Upper lobe of left lung (tissue), 6 donors: ENCODE measurements around the gene C16orf54. TPM values are rescaled to one million over a fixed set of nuclear protein-coding genes. Genes with fewer than 3 reads are reported as not detected.

Source experiments
- ATAC-seq, 2 donors: fragments of 200-7000 bp; cut with Tn5 transposase; one replicate each; pipeline ENCODE4 v1.9.1; 2022; ENCODE audit warnings: mild to moderate bottlenecking in 2 of 2, moderate library complexity in 2 of 2; ENCODE audit not compliant: low FRiP score in 2 of 2
- DNase-seq, 2 donors: peaks; one replicate each; pipeline ENCODE4 v3.0.0-alpha.2; 2019 to 2020
- H3K27ac ChIP-seq, 4 donors: fragments of 200-600 bp; sonication (generic); one replicate each; pipeline ENCODE4 v1.5.1; 2016 to 2019
- H3K27me3 ChIP-seq, 4 donors: fragments of 200-600 bp; sonication (generic); one replicate each; pipeline ENCODE4 v1.5.1; 2017 to 2019
- H3K36me3 ChIP-seq, 4 donors: fragments of 200-600 bp; sonication (generic); one replicate each; pipeline ENCODE4 v1.5.1; 2016 to 2019
- H3K4me1 ChIP-seq, 4 donors: fragments of 200-600 bp; sonication (generic); one replicate each; pipeline ENCODE4 v1.5.1; 2018 to 2019
- H3K4me3 ChIP-seq, 4 donors: fragments of 200-600 bp; sonication (generic); one replicate each; pipeline ENCODE4 v1.5.1; 2017 to 2019; ENCODE audit warnings: mild to moderate bottlenecking in 2 of 4, moderate library complexity in 1 of 4
- H3K9me3 ChIP-seq, 4 donors: fragments of 200-600 bp; sonication (generic); one replicate each; pipeline ENCODE4 v1.5.1; 2018 to 2019
- EP300 ChIP-seq, 4 donors: sonication (generic); formaldehyde crosslinking; IDR thresholded peaks; one replicate each; pipeline ENCODE4 v1.5.1; 2017; ENCODE audit warnings: antibody characterized with exemption in 4 of 4, control low read depth in 2 of 4
- POLR2A ChIP-seq, 4 donors: fragments of 450-650 bp; IDR thresholded peaks; one replicate each; pipeline ENCODE4 v1.5.1; 2016 to 2017; ENCODE audit warnings: antibody characterized with exemption in 4 of 4, mild to moderate bottlenecking in 2 of 4
- POLR2AphosphoS5 ChIP-seq, 2 donors: sonication (generic); formaldehyde crosslinking; IDR thresholded peaks; one replicate each; pipeline ENCODE4 v1.5.1; 2017; ENCODE audit warnings: antibody characterized with exemption in 2 of 2
- WGBS, 2 donors: methylation state at CpG; one replicate each; pipeline ENCODE4 v1.1.5; 2017 to 2018; 5-methylcytosine and 5-hydroxymethylcytosine counted together
- total RNA-seq, 6 donors: library from RNA; depleted of rRNA in 4 of 6; stranded (reverse); fragments of >200 nt in 4 of 6; gene quantifications; one replicate each; pipeline versions ENCODE4 v1.1.0 to v1.2.1, GENCODE V29; 2016 to 2021
- TF ChIP-seq, protein P1 (sequence below), 6 experiments: fragments of 450-650 bp in 4 of 6; fragments of 200-600 bp in 2 of 6; sonication (generic) in 2 of 6; IDR thresholded peaks; one replicate each; pipeline ENCODE4 v1.5.1; 2016 to 2019; ENCODE audit warnings: antibody characterized with exemption in 6 of 6
- donor health status: DM: no; HTN: no; CAD: no; lungs with moderate emphysema.
- donor health status: DM: no; HTN: yes; CAD: no; lungs with severe emphysema.

C16orf54 gene
- total RNA-seq, 6 donors from 2014 or later = 2.4 to 17.3 (median 7.5) TPM

DNA sequence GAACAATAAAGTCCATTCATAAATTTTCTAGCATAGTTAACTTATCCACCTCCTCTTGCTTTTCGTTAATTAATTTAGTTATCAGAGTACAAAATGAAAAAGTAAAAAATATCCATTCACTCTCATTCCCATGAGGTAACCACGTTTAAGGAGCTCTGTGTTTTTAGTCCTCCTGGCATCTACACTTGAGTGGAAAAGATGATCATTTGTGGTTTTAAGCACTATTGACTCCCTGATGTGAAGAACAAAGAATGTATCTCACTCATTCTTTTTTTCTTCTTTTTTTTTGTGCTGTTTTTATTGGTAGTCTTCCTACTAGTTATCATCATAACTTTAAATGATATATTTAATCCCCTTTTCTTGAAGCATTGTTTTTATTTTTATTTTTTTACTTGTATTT is 40.8 kb downstream of the C16orf54 start:
- peaks cover under 1 to 7% (median 1%) of the 10 kb centered on the region in 4 donors for H3K4me1 ChIP-seq
- no peaks in the 10 kb centered on the region for H3K27me3 ChIP-seq
- ATAC-seq (no peak), DNase-seq (no peak)
- WGBS, 2 donors = 70 to 71% methylated on average over 2 of the region's 2 CpGs
- H3K27ac ChIP-seq = no peak overlapping the region
- H3K9me3 ChIP-seq = no peaks in the 10 kb centered on the region
- H3K4me3 ChIP-seq = no peak overlapping the region
- TF ChIP-seq EP300 (IDR thresholded peaks at IDR 0.05) (no peak), POLR2AphosphoS5 (IDR thresholded peaks at IDR 0.05) (no peak), POLR2A (IDR thresholded peaks at IDR 0.05) (no peak)
- TF ChIP-seq, protein P1, sequence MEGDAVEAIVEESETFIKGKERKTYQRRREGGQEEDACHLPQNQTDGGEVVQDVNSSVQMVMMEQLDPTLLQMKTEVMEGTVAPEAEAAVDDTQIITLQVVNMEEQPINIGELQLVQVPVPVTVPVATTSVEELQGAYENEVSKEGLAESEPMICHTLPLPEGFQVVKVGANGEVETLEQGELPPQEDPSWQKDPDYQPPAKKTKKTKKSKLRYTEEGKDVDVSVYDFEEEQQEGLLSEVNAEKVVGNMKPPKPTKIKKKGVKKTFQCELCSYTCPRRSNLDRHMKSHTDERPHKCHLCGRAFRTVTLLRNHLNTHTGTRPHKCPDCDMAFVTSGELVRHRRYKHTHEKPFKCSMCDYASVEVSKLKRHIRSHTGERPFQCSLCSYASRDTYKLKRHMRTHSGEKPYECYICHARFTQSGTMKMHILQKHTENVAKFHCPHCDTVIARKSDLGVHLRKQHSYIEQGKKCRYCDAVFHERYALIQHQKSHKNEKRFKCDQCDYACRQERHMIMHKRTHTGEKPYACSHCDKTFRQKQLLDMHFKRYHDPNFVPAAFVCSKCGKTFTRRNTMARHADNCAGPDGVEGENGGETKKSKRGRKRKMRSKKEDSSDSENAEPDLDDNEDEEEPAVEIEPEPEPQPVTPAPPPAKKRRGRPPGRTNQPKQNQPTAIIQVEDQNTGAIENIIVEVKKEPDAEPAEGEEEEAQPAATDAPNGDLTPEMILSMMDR (IDR thresholded peaks at IDR 0.05) = no peak
- no peaks in the 10 kb centered on the region for H3K36me3 ChIP-seq

DNA sequence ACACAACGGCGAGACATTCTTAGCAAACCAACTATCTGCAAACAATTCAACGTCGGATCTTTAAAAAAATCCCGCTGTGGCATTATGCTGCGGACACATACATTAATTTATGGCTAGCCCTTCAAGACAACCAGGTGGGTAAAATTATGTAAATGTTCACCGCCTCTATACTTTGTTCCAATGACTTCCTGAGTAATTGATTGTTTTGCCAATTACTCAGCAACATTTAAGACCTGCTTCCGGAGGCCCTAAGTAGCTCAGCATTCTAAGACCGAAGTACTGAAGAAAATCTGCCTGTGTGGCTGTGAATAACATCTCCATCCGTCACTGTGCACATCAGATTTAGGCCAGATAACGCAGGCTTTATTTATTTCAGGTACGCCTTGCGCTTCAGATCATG is 43.5 kb downstream of the C16orf54 start:
- TF ChIP-seq EP300 (IDR thresholded peaks at IDR 0.05) (no peak), POLR2AphosphoS5 (IDR thresholded peaks at IDR 0.05) (no peak), POLR2A (IDR thresholded peaks at IDR 0.05) (no peak)
- TF ChIP-seq, protein P1 (IDR thresholded peaks at IDR 0.05) = no peak
- no peak for ATAC-seq
- WGBS, 2 donors = 53 to 68% methylated on average over 13 of the region's 13 CpGs
- no peak for DNase-seq
- Histone ChIP-seq H3K36me3 (no peaks in the 10 kb centered on the region), H3K4me1 (peaks cover 0 to 6% (median 1%) of the 10 kb centered on the region in 4 donors), H3K27ac (peak overlapping the region in 1 of 4 donors; percentile 64), H3K27me3 (no peaks in the 10 kb centered on the region), H3K9me3 (no peaks in the 10 kb centered on the region), H3K4me3 (no peak overlapping the region)

DNA sequence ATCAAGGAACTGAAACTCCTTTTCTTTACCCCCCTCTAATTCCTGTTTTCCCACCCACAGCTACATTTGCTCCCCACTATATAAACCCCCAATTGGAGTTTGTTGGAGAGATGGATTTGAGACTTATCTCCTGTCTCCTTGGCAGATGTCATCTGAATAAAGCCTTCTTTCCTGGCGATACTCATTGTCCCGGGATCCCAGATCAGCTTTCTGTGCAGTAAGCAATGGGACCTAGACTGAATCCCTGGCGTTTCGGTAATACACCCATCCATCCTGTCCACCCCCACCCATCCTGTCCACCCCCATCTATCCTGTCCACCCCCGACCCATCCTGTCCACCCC is 44.6 kb downstream of the C16orf54 start:
- no peak for TF ChIP-seq POLR2A (IDR thresholded peaks at IDR 0.05)
- TF ChIP-seq EP300 (IDR thresholded peaks at IDR 0.05) = no peak
- H3K36me3 ChIP-seq = no peaks in the 10 kb centered on the region
- 75 to 79% methylated on average over 5 of the region's 5 CpGs for WGBS, 2 donors
- no peak for ATAC-seq
- no peaks in the 10 kb centered on the region for H3K9me3 ChIP-seq
- H3K27me3 ChIP-seq = no peaks in the 10 kb centered on the region
- H3K27ac ChIP-seq = no peak overlapping the region
- H3K4me3 ChIP-seq = no peak overlapping the region
- H3K4me1 ChIP-seq = peaks cover 0 to 6% (median 1%) of the 10 kb centered on the region in 4 donors
- no peak for DNase-seq

DNA sequence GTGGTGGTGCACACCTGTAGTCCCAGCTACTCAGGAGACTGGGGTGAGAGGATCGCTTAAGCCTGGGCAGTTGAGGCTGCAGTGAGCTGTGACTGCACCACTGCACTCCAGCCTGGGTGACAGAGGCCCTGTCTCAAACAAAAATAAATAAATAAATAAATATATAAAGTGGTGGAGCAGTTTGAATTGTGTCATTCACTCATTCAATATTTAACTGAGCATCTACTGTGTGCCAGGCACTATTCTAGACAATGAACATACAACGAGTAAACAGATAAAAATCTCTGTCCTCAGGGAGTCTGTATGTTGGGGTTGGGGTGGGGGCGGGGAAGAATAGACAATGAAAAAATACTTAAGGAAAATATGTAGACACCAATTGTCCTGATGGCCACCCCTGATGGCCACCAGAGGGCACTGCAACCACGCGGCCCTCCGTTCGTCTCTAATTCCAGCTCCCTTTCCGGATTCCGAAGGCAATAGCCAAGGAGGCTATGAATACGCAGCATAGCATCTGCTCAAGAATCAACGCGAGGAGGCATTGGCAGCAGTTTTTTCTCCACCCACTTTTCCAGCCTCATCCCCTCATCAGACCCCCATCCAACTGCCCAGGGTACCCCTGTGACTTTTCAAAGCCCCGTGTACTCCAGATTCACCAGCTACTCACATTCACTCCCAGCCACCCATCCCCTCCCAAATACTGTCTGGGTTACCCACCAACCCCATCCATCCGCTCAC is 45.4 kb downstream of the C16orf54 start:
- H3K27me3 ChIP-seq = no peaks in the 10 kb centered on the region
- ATAC-seq = peak; percentile 87 to 93
- H3K27ac ChIP-seq = no peak overlapping the region
- no peak overlapping the region for H3K4me3 ChIP-seq
- DNase-seq = peak; percentile 85 to 89
- WGBS, 2 donors = 14% methylated on average over 14 of the region's 14 CpGs
- TF ChIP-seq EP300 (IDR thresholded peaks at IDR 0.05) = no peak
- TF ChIP-seq POLR2AphosphoS5 (IDR thresholded peaks at IDR 0.05) = peak in 1 of 2 donors; percentile 19
- TF ChIP-seq, protein P1 (IDR thresholded peaks at IDR 0.05) = peak; percentile 76 to 88 (median 85)
- TF ChIP-seq POLR2A (IDR thresholded peaks at IDR 0.05) = no peak
- H3K9me3 ChIP-seq = no peaks in the 10 kb centered on the region
- H3K4me1 ChIP-seq = peaks cover 0 to 6% (median 1%) of the 10 kb centered on the region in 4 donors
- no peaks in the 10 kb centered on the region for H3K36me3 ChIP-seq

DNA sequence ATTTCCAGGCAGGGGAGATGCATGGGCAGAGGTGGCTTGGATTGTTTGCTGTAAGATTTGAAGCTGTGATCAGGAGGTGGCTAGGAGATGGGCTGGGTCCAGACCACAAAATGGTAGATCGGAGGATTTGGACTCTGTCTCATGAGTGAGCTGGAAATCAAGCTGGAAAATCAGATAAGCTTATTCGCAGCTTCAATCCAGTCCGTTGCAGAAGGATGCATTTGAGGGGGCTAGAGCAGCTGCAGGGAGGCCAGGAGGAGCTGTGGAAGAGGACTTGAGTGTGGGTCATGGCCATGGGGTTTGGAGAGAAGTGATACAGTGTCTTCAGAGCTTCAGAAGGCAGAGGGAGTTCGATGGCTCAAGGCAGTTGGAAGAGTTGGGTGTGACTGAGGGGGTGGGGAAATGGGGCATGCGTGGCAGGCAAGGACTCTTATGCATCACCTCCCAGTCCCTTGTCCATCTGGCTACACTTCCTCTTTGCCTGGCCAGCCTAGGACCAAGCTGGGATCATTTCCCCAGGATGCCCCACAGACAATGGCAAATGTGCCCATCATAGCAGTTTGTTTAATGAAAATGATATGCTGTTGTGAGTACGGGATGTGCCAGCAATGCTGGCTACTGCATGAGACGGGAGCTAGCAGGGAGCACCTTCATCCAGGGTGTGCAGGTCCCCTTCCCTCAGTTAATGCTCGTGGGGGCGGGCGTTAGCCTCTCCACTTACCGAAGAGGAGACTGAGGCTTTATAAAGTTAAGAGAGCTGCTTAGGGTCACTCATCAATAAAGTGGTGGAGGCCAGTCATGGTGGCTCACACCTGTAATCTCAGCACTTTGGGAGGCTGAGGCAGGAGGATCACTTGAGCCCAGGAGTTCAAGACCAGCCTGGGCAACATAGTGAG is 46.2 kb downstream of the C16orf54 start:
- no peak for ATAC-seq
- TF ChIP-seq EP300 (IDR thresholded peaks at IDR 0.05) = no peak
- TF ChIP-seq, protein P1 (IDR thresholded peaks at IDR 0.05) = no peak
- TF ChIP-seq POLR2A (IDR thresholded peaks at IDR 0.05) = no peak
- no peak for TF ChIP-seq POLR2AphosphoS5 (IDR thresholded peaks at IDR 0.05)
- WGBS, 2 donors = 69 to 74% methylated on average over 7 to 11 of the region's 11 CpGs
- H3K4me1 ChIP-seq = peaks cover 0 to 6% (median 1%) of the 10 kb centered on the region in 4 donors
- H3K9me3 ChIP-seq = no peaks in the 10 kb centered on the region
- H3K36me3 ChIP-seq = no peaks in the 10 kb centered on the region
- no peaks in the 10 kb centered on the region for H3K27me3 ChIP-seq
- H3K27ac ChIP-seq = no peak overlapping the region
- no peak for DNase-seq
- no peak overlapping the region for H3K4me3 ChIP-seq
